Rectal smooth muscle tissue (tissue), 1 donor: ENCODE measurements around the gene SLC9C1.

Experiments used
- H3K27ac ChIP-seq: one replicate; pipeline ENCODE4 v1.7.0; 2013; ENCODE audit warnings: low read depth, low read length, inconsistent platforms
- H3K27me3 ChIP-seq: one replicate; pipeline ENCODE4 v1.7.0; 2013; ENCODE audit warnings: low read length; ENCODE audit not compliant: control insufficient read depth, insufficient read depth
- H3K36me3 ChIP-seq: one replicate; pipeline ENCODE4 v1.7.0; 2013; ENCODE audit warnings: low read length; ENCODE audit not compliant: control insufficient read depth, insufficient read depth
- H3K4me1 ChIP-seq: one replicate; pipeline ENCODE4 v1.7.0; 2013; ENCODE audit warnings: low read length; ENCODE audit not compliant: control insufficient read depth, insufficient read depth
- H3K4me3 ChIP-seq: one replicate; pipeline ENCODE4 v1.7.0; 2013; ENCODE audit warnings: low read length
- H3K9ac ChIP-seq: one replicate; pipeline ENCODE4 v1.7.0; 2013; ENCODE audit warnings: low read length

The SLC9C1 gene

DNA sequence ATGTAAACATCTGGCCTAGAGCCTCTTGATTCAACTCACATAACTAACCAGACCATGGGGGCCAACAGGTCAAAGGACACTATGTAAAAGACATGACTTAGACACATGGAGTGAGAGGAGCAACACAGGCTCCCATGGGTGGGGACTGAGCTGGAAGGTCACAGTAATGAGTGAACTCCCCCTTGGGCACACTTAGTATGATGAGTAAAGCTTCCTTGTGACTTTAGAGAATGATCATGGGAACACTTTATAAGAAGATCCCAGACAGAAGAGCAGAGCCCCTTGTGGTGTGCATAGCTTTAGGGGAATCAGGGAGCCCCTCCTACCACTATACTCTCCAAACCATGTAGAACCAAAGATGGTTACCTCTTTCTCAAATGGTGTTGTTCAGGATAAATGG lies 171.1 kb downstream of the SLC9C1 start:
- H3K4me3 ChIP-seq: no peak overlapping the region
- H3K4me1 ChIP-seq: no peaks in the 10 kb centered on the region
- H3K27ac ChIP-seq: no peak overlapping the region
- H3K27me3 ChIP-seq: no peaks in the 10 kb centered on the region
- no peaks in the 10 kb centered on the region for H3K36me3 ChIP-seq
- no peak overlapping the region for H3K9ac ChIP-seq

- H3K4me1 ChIP-seq: no peaks in the 10 kb centered on the region
- H3K27me3 ChIP-seq: no peaks in the 10 kb centered on the region
- no peak overlapping the region for H3K9ac ChIP-seq
- no peak overlapping the region for H3K27ac ChIP-seq
- H3K36me3 ChIP-seq: no peaks in the 10 kb centered on the region
- H3K4me3 ChIP-seq: no peak overlapping the region
Observed at GRCh38 chr3:112121577-112122547, 172.2 kb downstream of the SLC9C1 start.

DNA sequence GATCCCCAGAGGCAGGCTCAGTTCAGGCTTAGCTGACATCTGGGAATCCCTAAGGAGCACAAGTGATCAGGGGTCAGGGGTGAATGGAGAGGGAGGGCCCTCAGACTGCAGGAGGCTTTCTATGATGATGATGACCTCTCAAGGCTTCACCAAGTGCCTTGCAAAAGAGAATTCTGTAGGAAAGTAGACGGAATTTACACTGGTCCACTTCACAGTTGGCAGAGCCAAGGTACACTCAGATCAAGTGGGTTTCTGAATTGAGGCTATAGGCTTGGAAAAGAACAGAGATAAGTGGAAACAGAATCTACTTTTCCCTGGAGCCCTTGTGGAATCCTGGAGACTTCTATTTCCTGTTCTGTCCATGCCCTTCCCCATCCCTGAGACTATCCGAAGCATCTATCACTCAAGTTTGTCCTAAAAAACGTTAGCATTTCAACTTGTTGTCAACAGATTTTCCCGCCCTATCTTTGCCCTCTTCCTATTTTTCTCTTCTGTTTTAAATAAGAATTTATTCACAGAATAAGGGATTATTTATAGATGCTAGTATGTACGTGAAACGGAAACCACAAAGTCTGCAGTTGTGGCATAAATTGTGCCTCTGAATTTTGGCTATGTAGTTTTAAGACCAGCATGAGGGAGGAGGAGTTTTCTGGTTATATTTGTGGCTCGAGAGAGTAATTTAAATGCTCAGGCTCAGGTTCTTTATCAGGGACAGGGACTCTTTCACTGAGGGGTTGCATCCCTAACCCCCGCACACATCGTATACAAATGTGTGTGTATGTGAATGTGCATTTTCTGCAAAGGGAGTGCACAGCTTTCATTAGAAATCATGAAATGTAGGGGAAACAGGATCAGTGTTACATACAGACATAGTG lies 173.8 kb downstream of the SLC9C1 start:
- Histone ChIP-seq H3K4me3 (no peak overlapping the region), H3K27ac (no peak overlapping the region), H3K9ac (no peak overlapping the region), H3K27me3 (no peaks in the 10 kb centered on the region), H3K36me3 (no peaks in the 10 kb centered on the region), H3K4me1 (no peaks in the 10 kb centered on the region)

- no peak overlapping the region for H3K9ac ChIP-seq
- no peaks in the 10 kb centered on the region for H3K36me3 ChIP-seq
- H3K4me1 ChIP-seq: no peaks in the 10 kb centered on the region
- H3K27ac ChIP-seq: no peak overlapping the region
- H3K27me3 ChIP-seq: no peaks in the 10 kb centered on the region
- no peak overlapping the region for H3K4me3 ChIP-seq
Observed at GRCh38 chr3:112117841-112118571, 176.0 kb downstream of the SLC9C1 start.

DNA sequence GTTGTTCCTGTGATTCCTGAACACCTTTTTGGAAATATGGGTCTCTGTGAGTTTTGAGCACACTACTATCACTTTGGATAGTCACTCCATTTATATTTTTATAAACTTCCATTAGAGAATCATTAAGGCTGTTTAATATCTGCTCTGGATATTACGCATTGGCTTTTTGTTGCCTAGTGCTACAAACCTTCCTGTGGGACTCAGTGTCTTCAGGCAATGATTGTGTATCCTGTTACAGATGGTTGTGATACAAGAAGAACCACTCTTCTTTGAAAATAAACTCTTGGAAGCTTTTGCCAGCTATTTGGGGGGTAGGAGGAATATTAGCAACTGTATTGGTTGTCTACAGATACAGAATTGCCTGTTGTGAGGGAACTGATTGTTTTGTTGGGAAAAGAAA lies 176.6 kb downstream of the SLC9C1 start:
- Histone ChIP-seq H3K4me3 (no peak overlapping the region), H3K27me3 (no peaks in the 10 kb centered on the region), H3K36me3 (no peaks in the 10 kb centered on the region), H3K27ac (no peak overlapping the region), H3K4me1 (no peaks in the 10 kb centered on the region), H3K9ac (no peak overlapping the region)

- Histone ChIP-seq H3K36me3 (no peaks in the 10 kb centered on the region), H3K4me3 (no peak overlapping the region)
Observed at GRCh38 chr3:112116748-112117186, 177.2 kb downstream of the SLC9C1 start.

GRCh38 chr3:112115806-112116383 lies 178.1 kb downstream of the SLC9C1 start:
- H3K9ac ChIP-seq: no peak overlapping the region
- H3K27ac ChIP-seq: no peak overlapping the region
- H3K27me3 ChIP-seq: no peaks in the 10 kb centered on the region
- H3K36me3 ChIP-seq: no peaks in the 10 kb centered on the region
- no peaks in the 10 kb centered on the region for H3K4me1 ChIP-seq
- no peak overlapping the region for H3K4me3 ChIP-seq

More at GRCh38 chr3:112116748-112117186, 177.2 kb downstream of the SLC9C1 start:
- Histone ChIP-seq H3K27ac (no peak overlapping the region), H3K4me1 (no peaks in the 10 kb centered on the region), H3K9ac (no peak overlapping the region), H3K27me3 (no peaks in the 10 kb centered on the region)

- no peak overlapping the region for H3K4me3 ChIP-seq
- H3K9ac ChIP-seq: no peak overlapping the region
- H3K4me1 ChIP-seq: no peaks in the 10 kb centered on the region
- no peaks in the 10 kb centered on the region for H3K36me3 ChIP-seq
- no peak overlapping the region for H3K27ac ChIP-seq
- H3K27me3 ChIP-seq: no peaks in the 10 kb centered on the region
Observed at GRCh38 chr3:112115161-112115739, 178.8 kb downstream of the SLC9C1 start.

DNA sequence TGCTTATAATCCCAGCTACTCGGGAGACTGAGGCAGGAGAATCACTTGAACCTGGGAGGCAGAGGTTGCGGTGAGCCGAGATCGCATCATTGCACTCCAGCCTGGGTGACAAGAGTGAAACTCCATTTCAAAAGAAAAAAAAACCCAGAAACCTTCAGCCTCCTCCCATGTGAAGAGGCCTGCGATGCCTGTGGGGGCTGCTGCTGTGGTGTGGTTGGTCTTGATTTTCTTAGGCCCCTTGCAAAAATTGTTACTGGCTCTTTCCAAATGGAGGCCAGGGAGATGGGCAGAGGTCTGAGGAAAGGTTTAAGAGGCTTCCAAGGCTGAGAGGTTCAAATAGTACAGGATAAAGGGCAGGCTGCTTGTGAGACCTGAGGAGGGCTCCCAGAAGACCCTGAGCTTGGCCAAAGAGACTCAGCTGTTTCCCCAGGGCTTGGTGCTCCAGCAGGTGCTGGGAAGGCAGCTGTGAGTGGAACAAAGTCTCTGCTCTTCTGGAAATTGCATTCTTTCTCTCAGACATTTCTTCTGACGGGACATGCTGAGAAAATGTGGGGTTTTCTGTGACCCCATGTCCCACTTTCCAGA lies 179.3 kb downstream of the SLC9C1 start:
- no peaks in the 10 kb centered on the region for H3K36me3 ChIP-seq
- H3K4me1 ChIP-seq: no peaks in the 10 kb centered on the region
- H3K27ac ChIP-seq: no peak overlapping the region
- H3K27me3 ChIP-seq: no peaks in the 10 kb centered on the region
- no peak overlapping the region for H3K9ac ChIP-seq
- H3K4me3 ChIP-seq: no peak overlapping the region

DNA sequence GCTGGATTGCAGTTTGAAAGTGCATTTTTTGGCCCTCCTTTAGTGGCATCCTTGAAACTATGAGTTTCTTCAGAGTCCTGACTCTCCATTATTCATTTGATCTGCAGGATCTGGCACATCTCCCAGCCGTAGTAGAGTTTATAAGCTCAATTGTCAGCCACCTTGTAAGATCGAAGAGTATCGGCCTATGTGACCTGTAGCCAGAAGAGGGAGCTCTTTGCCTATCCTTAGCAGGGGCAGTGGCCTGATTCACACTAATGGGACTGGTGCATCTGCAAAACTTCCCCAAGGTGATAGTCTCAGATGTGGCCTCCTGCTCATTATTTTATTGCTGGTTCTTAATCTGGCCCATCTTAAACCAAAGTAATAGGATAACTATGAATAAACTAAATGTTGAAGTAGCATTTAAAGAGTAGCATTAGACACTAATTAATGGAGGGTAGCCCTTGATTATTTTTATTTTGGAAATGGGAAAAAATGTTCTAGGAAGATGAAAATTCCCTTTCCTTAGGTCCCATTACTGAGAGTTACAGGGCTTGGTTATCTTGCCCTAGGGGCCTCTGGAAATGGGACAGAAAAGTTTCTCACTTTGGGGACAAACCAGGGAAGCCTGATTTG lies 182.1 kb downstream of the SLC9C1 start:
- H3K9ac ChIP-seq: no peak overlapping the region
- no peak overlapping the region for H3K4me3 ChIP-seq
- no peak overlapping the region for H3K27ac ChIP-seq
- no peaks in the 10 kb centered on the region for H3K4me1 ChIP-seq
- H3K36me3 ChIP-seq: no peaks in the 10 kb centered on the region
- H3K27me3 ChIP-seq: no peaks in the 10 kb centered on the region

DNA sequence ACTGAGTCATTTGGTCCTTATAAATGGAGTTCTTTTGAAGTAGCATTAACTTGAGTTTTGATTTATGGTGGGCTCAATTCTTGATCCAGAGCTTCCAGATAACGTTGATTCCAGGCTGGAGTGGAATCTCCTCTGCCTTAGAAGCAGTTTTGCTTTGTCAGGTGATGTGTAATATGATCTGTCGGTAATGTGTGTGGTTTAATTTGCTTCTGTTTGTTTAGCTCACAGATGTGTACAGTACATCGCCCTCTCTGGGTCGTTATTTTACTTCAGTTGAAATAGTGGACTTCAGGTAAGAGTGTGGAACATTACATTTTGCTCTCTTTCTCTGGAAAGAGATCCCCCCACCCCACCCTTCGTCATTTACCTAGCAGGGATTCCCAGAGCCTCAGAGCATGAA lies 184.7 kb downstream of the SLC9C1 start:
- Histone ChIP-seq H3K27ac (no peak overlapping the region), H3K36me3 (no peaks in the 10 kb centered on the region), H3K9ac (no peak overlapping the region), H3K4me1 (no peaks in the 10 kb centered on the region), H3K4me3 (no peak overlapping the region), H3K27me3 (no peaks in the 10 kb centered on the region)
